ENCODE results near the gene MAPK8IP3. TPM values are rescaled to one million over a fixed set of nuclear protein-coding genes. Genes with fewer than 3 reads are reported as not detected.

The MAPK8IP3 gene
- total RNA-seq, 1 experiment from 2014 or later: 7.1 TPM

GRCh38 chr16:1773703-1774447 lies 67.9 kb downstream of the MAPK8IP3 start:
- peak; percentile 63 for DNase-seq (ENCODE audit: low read depth)

- DNase-seq (ENCODE audit: low read depth): no peak
Observed at GRCh38 chr16:1774448-1774780, 68.4 kb downstream of the MAPK8IP3 start.

GRCh38 chr16:1775006-1775845 lies 69.2 kb downstream of the MAPK8IP3 start:
- no peak for DNase-seq (ENCODE audit: low read depth)

- no peak for DNase-seq (ENCODE audit: low read depth)
Observed at GRCh38 chr16:1775846-1776671, 70.1 kb downstream of the MAPK8IP3 start.

GRCh38 chr16:1776672-1776955 lies 70.6 kb downstream of the MAPK8IP3 start:
- no peak for DNase-seq (ENCODE audit: low read depth)

GRCh38 chr16:1776991-1777374 lies 71.0 kb downstream of the MAPK8IP3 start:
- DNase-seq (ENCODE audit: low read depth): no peak

- no peak for DNase-seq (ENCODE audit: low read depth)
Observed at GRCh38 chr16:1777375-1778199, 71.6 kb downstream of the MAPK8IP3 start.

GRCh38 chr16:1778200-1779179 lies 72.5 kb downstream of the MAPK8IP3 start:
- DNase-seq (ENCODE audit: low read depth): no peak

GRCh38 chr16:1779234-1779701 lies 73.3 kb downstream of the MAPK8IP3 start:
- no peak for DNase-seq (ENCODE audit: low read depth)

- DNase-seq (ENCODE audit: low read depth): no peak
Observed at GRCh38 chr16:1779741-1780676, 74.0 kb downstream of the MAPK8IP3 start.

- DNase-seq (ENCODE audit: low read depth): no peak
Observed at GRCh38 chr16:1780677-1781072, 74.7 kb downstream of the MAPK8IP3 start.

GRCh38 chr16:1781254-1781653 lies 75.3 kb downstream of the MAPK8IP3 start:
- no peak for DNase-seq (ENCODE audit: low read depth)

- DNase-seq (ENCODE audit: low read depth): peak; percentile 29
Observed at GRCh38 chr16:1781758-1782407, 75.9 kb downstream of the MAPK8IP3 start.

GRCh38 chr16:1782408-1783264 lies 76.6 kb downstream of the MAPK8IP3 start, which contains the start of the genes NUBP2 and SPSB3:
Gene NUBP2, plus strand, starts transcription at chr16:1782960. Its CDS starts 61 bp downstream, at chr16:1783021.
Gene SPSB3, minus strand, starts transcription at chr16:1782571. Its CDS starts 1,088 bp downstream, at chr16:1781483.
- peak; percentile 100 for DNase-seq (ENCODE audit: low read depth)

GRCh38 chr16:1784977-1785845 lies 79.2 kb downstream of the MAPK8IP3 start:
- no peak for DNase-seq (ENCODE audit: low read depth)

- DNase-seq (ENCODE audit: low read depth): no peak
Observed at GRCh38 chr16:1785846-1786170, 79.8 kb downstream of the MAPK8IP3 start.
